ENCODE results near the gene DNAH14.

Gene DNAH14

GRCh38 chr1:224928906-224929305, 569 bp upstream of the DNAH14 start:
- Histone ChIP-seq H3K27me3 (replicated peaks; ENCODE audit: insufficient read depth, low read length) (no peaks in the 10 kb centered on the region), H3F3A (ENCODE audit: insufficient read depth, low read length) (no peaks in the 10 kb centered on the region), H3K9me2 (replicated peaks; ENCODE audit: insufficient read depth, low read length) (no peaks in the 10 kb centered on the region), H4K20me1 (ENCODE audit: insufficient read depth, low read length) (no peaks in the 10 kb centered on the region), H3K9ac (ENCODE audit: low read length) (peak overlapping the region; percentile 37; the same call in 1 of the 2 replicates), H3K4me1 (ENCODE audit: low read length) (no peaks in the 10 kb centered on the region), H3K36me3 (replicated peaks; ENCODE audit: insufficient read depth, low read length) (no peaks in the 10 kb centered on the region), H3K4me3 (ENCODE audit: low read length) (peak overlapping the region; percentile 48), H2AFZ (ENCODE audit: low read length) (peak overlapping the region; percentile 47; the same call in 1 of the 2 replicates), H3K79me2 (ENCODE audit: low read length) (no peaks in the 10 kb centered on the region), H3K9me3 (replicated peaks; ENCODE audit: insufficient read depth, low read length) (no peaks in the 10 kb centered on the region), H3K27ac (ENCODE audit: low read length) (no peak overlapping the region), H3K4me2 (ENCODE audit: low read depth, low read length) (peak overlapping the region; percentile 26; the same call in 1 of the 2 replicates)
- no peak for TF ChIP-seq EZH2phosphoT487 (IDR thresholded peaks at IDR 0.05; ENCODE audit: low read length)
- no peak for TF ChIP-seq CTCF (IDR thresholded peaks at IDR 0.05; ENCODE audit: low read length)
- no peak for TF ChIP-seq EZH2 (optimal IDR thresholded peaks at IDR 0.05; ENCODE audit: low read depth, low read length)
- no peak for DNase-seq

GRCh38 chr1:224931605-224932004, 2.1 kb downstream of the DNAH14 start:
- Histone ChIP-seq H3K27ac (ENCODE audit: low read length) (no peak overlapping the region), H3K4me3 (ENCODE audit: low read length) (no peak overlapping the region), H3K4me1 (ENCODE audit: low read length) (no peaks in the 10 kb centered on the region), H3K36me3 (replicated peaks; ENCODE audit: insufficient read depth, low read length) (no peaks in the 10 kb centered on the region), H4K20me1 (ENCODE audit: insufficient read depth, low read length) (no peaks in the 10 kb centered on the region), H2AFZ (ENCODE audit: low read length) (no peak overlapping the region), H3F3A (ENCODE audit: insufficient read depth, low read length) (no peaks in the 10 kb centered on the region), H3K79me2 (ENCODE audit: low read length) (no peaks in the 10 kb centered on the region), H3K9me2 (replicated peaks; ENCODE audit: insufficient read depth, low read length) (no peaks in the 10 kb centered on the region), H3K27me3 (replicated peaks; ENCODE audit: insufficient read depth, low read length) (no peaks in the 10 kb centered on the region), H3K9me3 (replicated peaks; ENCODE audit: insufficient read depth, low read length) (no peaks in the 10 kb centered on the region; the same call in 1 of the 2 replicates), H3K9ac (ENCODE audit: low read length) (no peak overlapping the region), H3K4me2 (ENCODE audit: low read depth, low read length) (no peak overlapping the region)
- TF ChIP-seq CTCF (IDR thresholded peaks at IDR 0.05; ENCODE audit: low read length) = no peak
- TF ChIP-seq EZH2 (optimal IDR thresholded peaks at IDR 0.05; ENCODE audit: low read depth, low read length) = no peak
- no peak for TF ChIP-seq EZH2phosphoT487 (IDR thresholded peaks at IDR 0.05; ENCODE audit: low read length)
- no peak for DNase-seq

- H3K4me1 ChIP-seq (ENCODE audit: low read length) = no peaks in the 10 kb centered on the region
- H3K27ac ChIP-seq (ENCODE audit: low read length) = no peak overlapping the region
- H3K9me2 ChIP-seq (replicated peaks; ENCODE audit: insufficient read depth, low read length) = no peaks in the 10 kb centered on the region
- H3K36me3 ChIP-seq (replicated peaks; ENCODE audit: insufficient read depth, low read length) = no peaks in the 10 kb centered on the region
- no peak for DNase-seq
- H3K4me2 ChIP-seq (ENCODE audit: low read depth, low read length) = no peak overlapping the region
- no peaks in the 10 kb centered on the region for H3F3A ChIP-seq (ENCODE audit: insufficient read depth, low read length)
- no peak overlapping the region for H3K4me3 ChIP-seq (ENCODE audit: low read length)
- no peaks in the 10 kb centered on the region; the same call in 1 of the 2 replicates for H3K9me3 ChIP-seq (replicated peaks; ENCODE audit: insufficient read depth, low read length)
- no peak for TF ChIP-seq CTCF (IDR thresholded peaks at IDR 0.05; ENCODE audit: low read length)
- TF ChIP-seq EZH2phosphoT487 (IDR thresholded peaks at IDR 0.05; ENCODE audit: low read length) = no peak
- no peak for TF ChIP-seq EZH2 (optimal IDR thresholded peaks at IDR 0.05; ENCODE audit: low read depth, low read length)
- no peaks in the 10 kb centered on the region for H4K20me1 ChIP-seq (ENCODE audit: insufficient read depth, low read length)
- H3K79me2 ChIP-seq (ENCODE audit: low read length) = no peaks in the 10 kb centered on the region
- no peaks in the 10 kb centered on the region for H3K27me3 ChIP-seq (replicated peaks; ENCODE audit: insufficient read depth, low read length)
- H2AFZ ChIP-seq (ENCODE audit: low read length) = no peak overlapping the region
- no peak overlapping the region for H3K9ac ChIP-seq (ENCODE audit: low read length)
Observed at GRCh38 chr1:224932607-224933249, 3.3 kb downstream of the DNAH14 start.

Data from MM.1S (cell line).